A172 (cell line): ENCODE results near the gene RAB17. TPM values are rescaled to one million over a fixed set of nuclear protein-coding genes. Genes with fewer than 3 reads are reported as not detected.

ENCODE experiments used
- DNase-seq: peaks from one replicate; pipeline ENCODE4 v3.0.0-alpha.2; 2015; ENCODE audit warnings: low spot score
- total RNA-seq: library from RNA; depleted of rRNA; stranded (reverse); fragments of >200 nt; shearing (Covaris generic); gene quantifications from 2 replicates; pipeline ENCODE4 v1.2.3, GENCODE V29; 2014

The RAB17 gene
- total RNA-seq, 1 experiment from 2014 or later = 4.1 TPM

DNA sequence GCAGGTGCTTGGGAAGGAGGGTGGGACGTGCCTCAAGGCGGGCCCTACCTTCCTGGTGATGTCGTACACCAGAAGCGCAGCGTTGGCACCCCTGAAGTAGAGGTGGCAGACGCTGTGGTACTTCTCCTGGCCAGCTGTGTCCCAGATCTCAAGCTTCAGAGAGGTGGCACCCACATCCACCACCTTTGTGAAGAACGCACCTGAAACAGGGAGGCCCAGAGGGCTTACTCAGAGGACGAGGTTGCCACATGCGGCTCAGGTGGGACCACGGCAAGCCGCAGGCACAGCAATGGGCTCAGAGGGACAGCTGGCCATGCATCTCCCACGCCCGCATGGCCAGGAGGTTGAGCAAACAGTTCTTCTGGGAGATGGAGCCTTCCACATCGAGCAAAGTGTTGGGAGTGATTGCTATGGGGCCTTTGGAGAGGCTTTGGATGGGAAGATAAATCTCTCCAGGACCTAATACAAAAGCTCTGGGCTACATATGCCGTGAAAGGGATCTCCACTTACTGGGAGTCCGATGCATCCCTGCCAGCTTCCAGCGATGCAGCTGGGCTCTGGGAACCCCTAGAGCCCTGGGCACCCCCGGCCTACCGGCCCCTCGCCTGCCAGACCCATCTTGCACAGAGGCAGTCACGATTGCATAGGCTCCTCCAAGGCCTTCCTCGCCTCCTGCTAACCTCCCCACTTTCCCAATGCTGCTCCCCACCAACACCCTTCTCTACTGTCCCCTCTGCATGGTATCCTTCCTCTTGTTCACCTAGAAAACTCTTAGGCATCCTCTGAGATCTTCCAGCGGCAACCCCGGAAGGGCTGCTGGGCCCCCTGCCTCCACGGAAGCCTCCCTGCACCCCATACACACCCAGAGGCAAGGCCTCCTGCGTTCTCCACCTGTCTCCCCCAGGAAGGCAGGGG, 12.3 kb downstream of the RAB17 start:
- no peak for DNase-seq

DNA sequence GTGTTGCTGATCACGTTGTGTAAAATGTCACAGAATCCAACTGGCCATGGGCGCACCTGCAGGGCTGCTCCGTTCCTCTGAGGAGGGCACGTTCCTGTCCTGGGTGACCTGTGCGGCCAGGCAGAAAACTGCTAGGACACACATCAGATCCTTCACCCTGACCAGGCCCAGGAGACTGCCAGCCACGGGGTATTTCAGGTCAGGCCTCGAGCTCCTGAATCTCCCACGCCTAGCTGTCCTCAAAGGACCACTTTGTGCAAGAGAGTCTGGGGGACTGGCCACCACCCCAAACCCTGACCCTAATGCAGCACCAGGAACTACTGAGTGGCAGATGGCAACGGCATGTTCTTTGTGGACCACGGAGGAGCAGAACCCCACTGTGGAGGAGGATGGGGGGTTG, 13.1 kb downstream of the RAB17 start:
- DNase-seq = no peak

DNA sequence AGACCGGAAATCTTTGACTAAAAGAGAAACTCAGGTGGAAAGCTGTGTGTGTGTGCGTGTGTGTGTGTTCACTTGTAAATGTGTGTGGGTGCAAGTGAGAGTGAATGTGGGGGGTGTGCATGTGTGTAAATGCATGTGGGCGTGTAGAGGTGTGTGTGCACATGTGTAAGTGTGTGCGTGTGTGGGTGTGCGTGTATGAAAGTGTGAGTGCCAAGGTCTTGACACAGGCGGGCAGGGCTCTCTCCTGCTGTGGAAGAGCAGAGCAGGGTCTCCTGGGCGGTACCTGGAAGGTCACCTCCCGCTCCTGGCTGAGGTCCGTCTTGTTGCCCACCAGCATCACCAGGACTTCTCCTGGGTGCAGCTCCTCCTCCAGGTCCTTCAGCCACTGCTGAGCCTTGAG, 13.6 kb downstream of the RAB17 start:
- DNase-seq = no peak

DNA sequence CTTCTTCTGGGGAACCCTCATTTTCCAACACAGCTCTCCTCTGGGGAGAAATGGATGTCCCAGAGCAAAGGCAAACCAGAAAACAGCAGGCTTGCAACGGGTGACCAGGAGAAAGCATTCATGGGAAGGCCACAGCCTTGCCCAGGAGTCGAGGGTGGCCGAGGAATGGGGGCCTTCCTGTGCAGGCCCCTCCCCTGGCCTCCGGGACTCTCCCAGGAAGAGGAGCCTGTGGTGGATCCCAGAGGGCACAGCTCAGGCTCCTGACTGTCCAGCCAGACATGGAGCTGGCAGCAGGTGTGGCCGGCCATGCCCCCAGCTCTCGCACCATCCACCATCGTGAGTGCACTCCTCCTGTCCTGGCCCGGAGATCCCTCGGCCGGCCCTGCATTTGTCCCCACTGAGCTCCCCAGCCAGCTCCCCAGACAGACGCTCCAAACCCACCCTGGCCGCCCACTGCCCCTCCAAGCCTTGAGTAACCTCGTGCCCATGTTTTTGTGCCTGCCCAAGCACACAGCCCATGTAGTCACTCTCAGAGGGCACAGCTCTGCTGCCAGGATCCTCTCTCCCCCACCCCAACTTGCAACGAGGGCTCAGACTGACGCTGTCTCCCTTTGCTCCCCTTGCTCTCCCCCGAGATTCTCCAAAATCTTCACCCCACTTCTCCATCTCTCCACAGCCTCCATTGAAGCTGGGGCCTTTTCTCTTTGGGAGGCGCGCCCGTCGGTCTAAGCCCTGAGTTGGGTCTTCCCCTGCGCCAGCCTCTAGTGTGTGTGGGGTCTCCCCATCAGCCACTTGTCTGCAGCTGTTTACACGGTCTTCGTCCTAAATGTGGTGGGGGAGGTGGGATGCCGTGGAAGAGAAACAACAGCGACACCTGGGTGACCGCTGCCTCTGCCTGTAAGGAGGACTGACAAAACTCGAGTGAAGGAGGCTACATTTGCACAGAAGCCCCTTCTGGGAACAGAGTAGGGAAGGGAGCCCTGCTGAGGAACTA, 14.4 kb downstream of the RAB17 start:
- no peak for DNase-seq

DNA sequence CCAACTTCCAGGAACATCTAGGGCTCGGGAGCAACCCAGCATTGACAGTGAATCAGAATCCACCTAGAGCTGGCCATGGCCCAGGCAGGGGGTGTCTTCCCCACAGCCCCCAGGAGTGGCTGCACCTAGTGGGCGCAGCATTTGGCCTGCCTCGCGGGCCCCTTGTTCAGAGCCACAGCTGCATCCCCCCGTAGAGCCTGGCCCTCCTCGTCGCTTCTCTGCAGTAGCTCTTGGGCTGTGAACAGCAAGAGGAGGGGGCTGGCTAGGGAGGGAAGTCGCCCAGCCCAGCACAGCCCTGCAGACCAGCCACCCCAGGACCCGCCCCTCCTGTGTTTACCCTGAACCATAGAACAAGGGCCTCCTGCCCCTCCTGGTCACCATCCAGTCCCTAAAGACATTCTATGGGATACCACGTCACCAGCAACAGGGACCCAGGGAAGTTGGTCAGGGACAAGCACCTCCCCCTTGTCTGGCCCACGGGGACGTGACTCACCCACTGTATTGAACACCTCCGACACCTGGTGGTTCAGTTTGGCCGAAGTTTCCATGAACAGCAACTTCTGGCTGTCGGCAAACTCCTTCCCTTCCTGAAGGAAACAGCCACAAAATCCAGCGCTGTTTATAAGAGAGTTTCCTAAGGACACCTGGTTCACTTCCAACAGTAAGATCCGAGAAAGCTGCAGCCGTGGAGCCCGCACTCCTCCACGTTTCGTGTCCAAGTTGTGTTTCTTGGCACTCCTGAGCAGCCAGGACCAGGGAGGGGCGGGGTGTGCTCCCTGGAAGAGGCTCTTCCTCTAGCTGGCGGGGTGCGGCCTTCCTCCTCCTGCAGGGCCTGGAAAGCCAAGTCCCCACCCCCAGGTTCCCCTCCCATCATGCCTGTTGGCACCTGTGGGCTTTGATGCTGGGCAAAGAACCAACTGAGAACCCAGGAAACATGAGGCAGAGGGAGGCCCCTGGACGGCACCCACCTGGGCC, 15.4 kb downstream of the RAB17 start:
- no peak for DNase-seq

DNA sequence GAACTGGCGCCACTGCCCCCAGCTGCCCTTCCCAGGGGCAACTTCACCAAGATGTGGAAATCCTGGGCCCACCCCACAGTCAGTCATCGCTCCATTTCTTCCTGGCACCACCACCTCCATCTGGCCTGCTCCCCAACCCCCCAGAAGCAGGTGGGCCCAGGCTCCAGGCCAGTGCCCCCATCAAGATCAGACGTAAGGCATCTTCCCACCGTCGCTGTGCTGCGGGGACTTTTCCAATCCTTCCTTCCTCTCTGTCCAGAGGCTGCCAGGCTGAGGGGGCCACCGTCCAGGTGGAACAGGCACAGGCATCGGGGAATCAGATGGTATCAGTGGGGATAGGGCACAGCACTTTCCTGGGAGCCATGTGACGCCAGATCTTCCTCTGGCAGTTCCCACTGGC, 16.1 kb downstream of the RAB17 start:
- no peak for DNase-seq

DNA sequence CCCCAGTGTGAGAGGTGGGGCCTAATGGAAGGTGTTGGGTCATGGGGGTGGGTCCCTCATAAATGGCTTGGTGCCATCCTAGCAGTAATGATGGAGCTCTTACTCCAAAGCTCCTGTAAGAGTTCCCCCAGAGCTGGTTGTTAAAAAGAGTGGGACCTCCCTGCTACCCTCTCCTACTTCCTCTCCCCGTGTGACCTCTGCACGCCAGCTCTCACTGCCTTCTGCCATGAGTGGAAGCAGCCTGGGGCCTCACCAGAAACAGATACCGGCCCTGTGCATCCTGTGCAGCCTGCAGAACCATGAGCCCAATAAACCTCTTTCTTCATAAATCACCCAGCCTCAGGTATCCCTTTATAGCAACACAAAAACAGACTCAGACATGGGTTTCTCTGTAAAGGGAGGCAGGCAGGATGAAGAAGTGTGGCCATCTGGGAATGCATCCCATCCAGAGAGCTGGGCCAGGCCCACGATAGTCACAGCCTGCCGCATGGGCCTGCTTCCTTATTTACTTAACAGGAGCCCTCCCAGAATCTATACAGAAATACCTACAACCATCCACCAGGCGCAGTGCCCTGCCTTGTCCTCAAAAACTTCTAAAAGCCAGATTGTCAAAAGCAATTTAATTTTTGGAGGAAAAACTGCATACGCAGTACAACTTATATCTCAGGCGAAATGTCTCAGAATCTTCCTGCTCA, 16.7 kb downstream of the RAB17 start:
- no peak for DNase-seq

DNA sequence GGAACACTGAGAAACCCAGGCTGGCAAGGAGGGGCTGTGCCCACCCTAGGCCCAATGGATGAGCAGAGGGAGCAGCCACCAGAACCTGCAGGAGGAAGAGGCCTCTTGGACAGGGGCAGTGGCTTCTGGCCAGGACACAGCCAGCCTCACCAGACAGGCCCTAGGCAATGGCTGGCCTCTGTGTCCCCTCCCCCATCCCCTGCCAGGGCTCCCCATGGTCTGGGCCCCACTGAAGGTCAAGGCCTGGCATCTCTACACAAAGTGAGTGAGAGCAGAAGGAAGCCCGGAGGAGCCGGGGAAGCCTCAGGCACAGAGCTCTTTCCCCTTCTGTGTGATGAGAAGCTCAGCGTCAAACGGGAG, 17.8 kb downstream of the RAB17 start:
- no peak for DNase-seq

DNA sequence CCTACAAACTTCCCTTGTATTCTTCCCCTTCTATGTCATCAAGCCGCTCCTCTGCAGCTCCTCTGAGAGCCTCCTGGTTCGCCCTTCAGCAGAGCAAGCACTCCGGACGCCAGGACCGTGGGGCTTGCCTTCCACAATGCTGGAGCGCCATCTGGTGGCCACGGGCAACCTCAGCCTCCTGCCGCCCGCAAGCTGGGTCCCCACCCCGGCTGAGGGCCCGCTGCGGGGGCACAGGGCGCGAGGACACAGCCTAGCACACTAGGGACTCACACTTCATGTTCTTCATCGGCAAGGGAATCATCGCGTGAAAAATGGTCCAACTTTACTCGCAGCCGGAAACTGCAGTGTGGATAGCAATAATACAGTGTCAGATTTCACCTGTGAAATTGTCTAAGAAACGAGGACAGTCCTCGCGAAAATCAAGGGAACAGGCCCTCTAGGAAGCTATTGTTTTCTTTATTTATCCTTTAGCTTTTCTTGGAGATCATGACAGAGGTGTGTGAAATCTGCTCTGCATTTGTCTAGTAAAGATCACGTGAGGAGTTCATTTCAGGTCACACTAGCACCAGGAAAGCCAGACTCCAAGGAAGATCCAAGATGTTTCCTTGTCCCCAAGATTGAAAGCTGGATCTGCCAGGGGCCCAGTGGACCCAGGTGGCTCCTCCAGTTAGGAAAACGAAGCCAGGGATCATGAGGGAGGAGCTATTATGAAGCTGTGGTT, 18.4 kb downstream of the RAB17 start:
- peak; percentile 82 for DNase-seq

DNA sequence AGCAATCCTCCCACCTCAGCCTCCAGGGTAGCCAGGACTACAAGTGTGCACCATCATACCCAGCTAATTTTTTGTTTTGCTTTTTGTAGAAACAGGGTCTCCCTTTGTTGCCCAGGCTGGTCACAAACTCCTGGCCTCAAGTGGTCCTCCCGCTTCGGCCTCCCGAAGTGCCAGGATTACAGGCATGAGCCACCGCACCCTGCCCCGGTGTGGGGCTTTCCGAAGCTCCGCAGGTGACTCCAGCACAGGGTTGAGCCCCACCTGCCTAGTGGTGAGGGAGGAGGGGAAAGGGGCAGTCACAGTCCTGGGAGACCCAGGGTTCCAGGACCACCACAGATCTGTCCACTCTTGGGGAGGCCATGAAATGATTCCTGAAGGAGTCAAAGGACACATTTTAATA, 19.0 kb downstream of the RAB17 start:
- no peak for DNase-seq

DNA sequence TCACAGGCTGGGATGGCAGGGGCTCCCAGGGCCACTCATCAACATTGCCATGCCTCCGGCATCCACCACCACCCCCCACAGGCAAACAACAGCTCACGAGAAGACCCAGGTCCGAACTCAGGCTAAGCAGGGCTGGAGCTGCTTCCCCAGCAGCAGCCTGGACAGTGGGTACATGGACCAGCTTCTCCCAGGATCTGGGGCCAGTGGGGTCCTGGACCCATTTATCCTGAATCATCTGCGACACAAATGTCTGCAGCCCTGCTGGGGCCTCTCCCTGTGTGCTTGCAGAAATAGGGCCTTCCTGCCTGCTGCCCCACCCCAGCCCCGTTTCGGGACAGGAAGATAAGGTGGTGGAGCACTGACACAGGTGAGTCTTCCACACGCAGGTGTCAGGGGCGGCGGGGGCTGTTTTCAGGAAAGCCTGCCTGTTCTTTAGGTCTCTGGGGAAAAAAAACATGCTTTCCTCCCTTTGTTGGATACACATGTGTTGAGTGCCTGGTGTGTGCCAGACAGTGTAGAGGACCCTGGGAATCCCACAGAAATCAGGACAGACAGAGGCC, 19.7 kb downstream of the RAB17 start:
- no peak for DNase-seq

DNA sequence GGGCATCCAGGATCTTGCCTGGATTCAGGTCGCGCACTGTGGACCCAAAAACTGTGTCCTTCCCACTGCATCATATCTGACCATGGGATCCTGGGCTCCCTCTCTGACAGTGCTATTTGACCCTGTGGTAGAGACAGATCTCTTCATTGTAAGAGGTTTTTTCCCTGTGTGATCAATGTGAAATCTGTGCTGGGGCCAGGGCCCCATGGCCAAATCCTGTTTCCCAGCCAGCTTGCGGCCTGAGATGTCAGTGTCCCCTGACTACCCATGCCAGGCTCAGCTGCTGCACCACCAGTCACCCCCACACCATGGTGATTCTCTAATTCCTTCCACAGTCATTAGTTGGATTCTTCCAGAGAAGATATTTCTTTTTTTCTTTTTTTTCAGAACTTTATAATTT, 20.6 kb downstream of the RAB17 start:
- no peak for DNase-seq

DNA sequence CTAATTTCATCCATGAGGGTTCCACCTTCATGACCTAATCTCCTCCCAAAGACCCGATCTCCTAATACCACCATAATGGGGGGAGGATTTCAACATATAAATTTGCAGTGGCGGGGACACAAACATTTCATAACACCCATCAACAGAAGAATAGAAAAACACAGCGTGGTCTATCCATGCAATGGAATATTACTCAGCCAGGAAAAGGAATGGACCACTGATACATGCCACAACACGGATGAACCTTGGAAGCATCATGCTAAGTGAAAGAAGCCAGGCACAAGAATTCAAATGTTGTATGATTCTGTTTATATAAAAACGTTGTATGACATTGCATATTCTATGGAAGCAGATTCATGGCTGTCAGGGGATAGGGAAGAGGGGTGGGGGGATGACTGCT, 21.5 kb downstream of the RAB17 start:
- no peak for DNase-seq

DNA sequence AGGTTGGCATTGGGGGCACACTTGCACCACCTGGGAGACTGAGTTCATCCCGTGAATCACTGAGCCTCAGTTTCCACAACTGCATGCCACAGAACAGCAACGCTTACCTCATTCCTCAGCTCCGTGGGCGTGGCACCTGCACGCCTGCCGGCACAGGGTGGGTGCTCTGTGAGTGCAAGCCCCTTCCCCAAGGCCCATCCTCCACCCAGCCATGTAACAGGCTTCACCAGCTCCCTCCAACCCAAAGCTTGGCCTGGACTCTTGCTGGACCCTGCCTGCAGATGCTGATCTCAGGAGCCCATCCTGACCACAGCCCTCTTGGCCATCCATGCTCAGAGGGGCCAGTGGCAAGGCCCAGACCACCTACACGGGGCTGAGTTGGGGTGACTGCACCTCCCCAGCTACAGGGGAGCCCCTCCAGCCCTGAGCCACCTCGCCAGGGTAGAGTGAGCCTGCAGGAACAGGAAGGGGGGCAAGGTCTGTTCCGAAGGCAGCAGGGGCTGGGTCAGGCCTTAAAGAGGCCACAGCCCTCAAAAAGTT, 22.3 kb downstream of the RAB17 start:
- DNase-seq = no peak

DNA sequence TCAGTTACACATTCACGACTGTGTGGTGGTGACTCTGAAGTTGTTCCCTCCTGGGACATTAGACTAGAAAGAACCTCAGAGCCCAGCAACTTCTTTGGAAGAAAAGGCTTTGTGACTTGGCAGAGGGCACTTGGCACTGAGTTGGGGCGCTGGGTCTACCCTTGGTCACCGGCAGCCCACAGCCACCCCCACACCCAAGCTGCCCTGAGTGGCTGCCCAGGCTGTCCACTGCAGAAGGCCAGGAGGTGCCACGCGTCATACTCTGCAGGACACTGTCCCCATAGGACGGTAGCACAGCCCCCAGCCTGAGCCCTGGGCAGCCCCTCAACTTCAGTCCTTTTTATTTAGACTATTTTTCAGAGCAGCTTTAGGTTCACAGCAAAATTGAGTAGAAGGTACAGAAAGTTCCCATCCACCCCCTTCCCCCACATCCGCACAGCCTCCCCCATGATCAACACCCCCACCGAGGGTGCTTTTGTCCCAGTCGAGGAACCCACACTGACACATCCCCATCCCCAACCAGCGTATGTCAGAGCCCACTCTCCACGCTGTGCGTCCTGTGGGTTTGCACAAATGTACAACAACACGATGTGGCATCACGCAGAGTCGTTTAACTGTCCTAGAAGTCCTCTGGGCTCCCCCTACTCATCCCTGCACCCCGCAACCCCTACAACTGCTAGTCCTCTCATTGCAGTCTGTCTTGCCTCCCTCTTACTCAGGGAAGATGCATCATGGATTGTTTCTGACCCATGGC, 23.1 kb downstream of the RAB17 start:
- no peak for DNase-seq

DNA sequence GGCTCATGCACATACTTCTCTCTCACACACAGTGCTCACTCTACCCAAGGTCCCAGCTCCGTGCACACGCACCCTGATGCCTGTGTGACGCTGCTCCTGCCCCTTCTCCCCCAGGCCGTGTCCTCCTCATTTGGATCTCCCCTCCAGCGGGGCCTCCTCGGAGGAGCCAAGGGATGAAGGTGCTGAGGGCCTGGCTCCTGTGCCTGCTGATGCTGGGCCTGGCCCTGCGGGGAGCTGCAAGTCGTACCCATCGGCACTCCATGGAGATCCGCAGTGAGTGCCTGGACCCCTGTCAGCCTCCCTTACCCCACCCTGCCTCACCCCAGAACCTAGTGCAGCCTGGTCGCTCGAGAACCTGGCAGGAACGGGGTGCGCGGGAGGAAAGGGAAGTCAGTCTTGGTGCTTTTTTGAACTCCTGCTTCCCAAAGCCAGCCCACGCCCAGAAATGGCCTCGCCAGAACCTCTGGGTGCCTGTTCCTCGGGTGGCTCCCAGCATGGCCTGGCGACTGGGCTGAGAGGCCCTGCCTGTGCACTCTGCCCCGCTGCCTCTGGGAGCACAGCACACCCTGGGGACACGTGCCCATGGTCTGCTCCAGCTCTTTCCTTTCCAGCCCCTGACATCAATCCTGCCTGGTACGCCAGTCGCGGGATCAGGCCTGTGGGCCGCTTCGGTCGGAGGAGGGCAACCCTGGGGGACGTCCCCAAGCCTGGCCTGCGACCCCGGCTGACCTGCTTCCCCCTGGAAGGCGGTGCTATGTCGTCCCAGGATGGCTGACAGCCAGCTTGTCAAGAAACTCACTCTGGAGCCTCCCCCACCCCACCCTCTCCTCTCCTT, 23.9 kb downstream of the RAB17 start, which contains the start of gene PRLH:
Gene PRLH, plus strand, starts transcription at position 174 of the 835 bp plus-strand sequence. Its CDS starts 0 bp downstream, at position 174.
- no peak for DNase-seq

DNA sequence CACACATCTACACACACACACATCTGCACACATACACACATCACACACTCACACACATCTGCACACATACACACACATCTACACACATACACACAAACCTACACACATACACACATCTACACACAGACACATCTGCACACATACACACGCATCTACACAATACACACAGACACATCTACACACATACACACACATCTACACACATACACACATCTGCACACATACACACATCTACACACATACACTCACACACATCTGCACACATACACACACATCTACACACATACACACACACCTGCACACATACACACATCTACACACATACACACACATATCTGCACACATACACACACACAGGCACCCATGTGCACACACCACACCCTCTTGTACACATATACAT, 24.6 kb downstream of the RAB17 start:
- no peak for DNase-seq
